ENCODE measurements around the gene DDX50. TPM values are rescaled to one million over a fixed set of nuclear protein-coding genes. Genes with fewer than 3 reads are reported as not detected.

The DDX50 gene
- 10 to 100 TPM; 22.4 to 26.0 TPM for total RNA-seq

DNA sequence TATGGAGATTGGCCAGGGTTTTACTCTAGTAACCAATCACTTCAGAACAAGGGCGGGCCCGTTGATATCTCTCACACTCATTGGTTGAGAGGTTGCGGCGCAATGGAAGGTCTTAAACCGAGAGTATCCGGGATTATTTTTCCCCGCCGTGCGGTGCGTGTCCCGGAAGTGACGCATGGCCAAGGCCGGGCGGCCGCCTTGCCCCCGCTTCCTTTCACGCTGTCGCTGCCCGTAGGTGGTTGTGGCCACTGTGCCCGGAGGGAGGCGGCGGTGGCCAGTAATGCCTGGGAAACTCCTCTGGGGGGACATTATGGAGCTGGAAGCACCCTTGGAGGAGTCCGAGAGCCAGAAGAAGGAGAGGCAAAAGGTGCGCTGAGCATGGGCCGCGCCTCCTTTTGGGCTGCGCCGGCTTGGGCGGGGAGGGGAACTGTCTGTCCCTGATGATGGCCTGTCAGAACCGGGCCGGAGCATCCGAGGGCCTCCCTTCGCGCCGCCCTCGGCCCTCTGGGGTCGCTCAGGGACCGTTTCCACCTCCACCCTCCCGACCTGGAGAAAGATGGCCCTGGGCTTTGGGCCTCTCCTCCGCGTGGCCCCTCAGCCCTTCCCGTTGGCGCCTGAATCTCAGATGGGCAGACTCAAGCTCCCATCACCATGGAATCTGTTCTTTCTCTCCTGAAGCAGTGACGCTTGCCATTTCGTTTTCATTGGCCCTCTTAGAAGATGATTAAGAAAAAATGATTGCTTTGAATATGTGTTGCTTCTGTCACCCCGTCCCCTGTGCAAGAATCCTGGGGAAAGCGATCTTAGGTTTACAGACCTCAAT, at the start of gene DDX50:
TSS of gene DDX50 (plus strand) at position 211 of the 823 bp plus-strand sequence. CDS start at position 281, 70 bp downstream.

DNA sequence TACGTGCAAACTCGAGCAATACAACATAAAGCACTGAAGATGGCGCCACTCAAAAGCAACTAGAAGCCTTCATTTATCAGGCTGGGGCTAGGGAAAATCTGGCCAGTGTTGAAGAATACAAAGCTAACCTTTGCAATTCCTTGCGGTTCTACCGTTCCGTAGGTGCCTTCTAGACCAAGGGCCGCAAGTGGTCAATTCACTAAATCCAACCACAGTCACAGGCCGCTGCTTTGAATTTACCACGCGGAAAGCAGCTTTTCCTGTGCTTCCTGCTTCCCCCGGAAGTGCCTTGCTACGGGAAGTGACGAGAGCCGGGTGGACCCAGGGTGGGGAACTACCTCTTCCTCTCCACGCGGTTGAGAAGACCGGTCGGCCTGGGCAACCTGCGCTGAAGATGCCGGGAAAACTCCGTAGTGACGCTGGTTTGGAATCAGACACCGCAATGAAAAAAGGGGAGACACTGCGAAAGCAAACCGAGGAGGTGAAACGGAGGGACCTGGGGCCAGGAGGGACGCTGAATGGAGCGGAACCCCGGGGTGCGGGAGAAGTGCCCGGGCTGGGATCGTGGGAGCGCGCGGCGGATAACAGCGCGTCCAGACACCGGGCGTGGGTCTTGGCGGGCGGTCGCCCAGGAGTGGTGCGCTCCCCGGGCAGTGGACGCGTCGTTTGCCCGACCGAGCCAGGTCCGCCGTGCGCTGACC, 54.9 kb downstream of the DDX50 start, which contains the start of gene DDX21:
TSS of gene DDX21 (plus strand) at position 339 of the 701 bp plus-strand sequence. CDS start at position 395, 56 bp downstream.

GRCh38 chr10:68988530-68989316, 87.6 kb downstream of the DDX50 start, which contains the start of gene KIFBP:
KIFBP (plus strand) TSS chr10:68988803; CDS start chr10:68988833, 30 bp downstream.

Small RNA genes lying within 50 kb of the gene (small RNA-seq; reads per million reads assigned to genes)
- 0 reads per million in 2 donors for gene RNU6-571P

Other genes starting within 250 kb of the DDX50 start
- 10 to 100 TPM; 42.0 to 43.0 TPM for gene CCAR1, start 180.1 kb upstream of the DDX50 start, total RNA-seq
- under 1 TPM; under 0.01 to 0.34 TPM for gene STOX1, start 73.8 kb upstream of the DDX50 start, total RNA-seq
- gene DDX21, start 54.9 kb downstream of the DDX50 start, total RNA-seq = 10 to 100 TPM; 44.4 to 92.6 TPM
- gene KIFBP, start 87.5 kb downstream of the DDX50 start, total RNA-seq = 10 to 100 TPM; 48.2 to 58.9 TPM
- gene SRGN, start 186.8 kb downstream of the DDX50 start, total RNA-seq = 10 to 100 TPM; 43.6 to 52.0 TPM
- 10 to 100 TPM; 33.7 to 47.6 TPM for gene VPS26A, start 222.9 kb downstream of the DDX50 start, total RNA-seq

Data from melanocyte of skin (primary cell).